Rectal smooth muscle tissue (tissue), 1 donor: ENCODE results near the gene POLR2L.

Experiments
- H3K27ac ChIP-seq: one replicate; pipeline ENCODE4 v1.7.0; 2013; ENCODE audit warnings: low read depth, low read length, inconsistent platforms
- H3K27me3 ChIP-seq: one replicate; pipeline ENCODE4 v1.7.0; 2013; ENCODE audit warnings: low read length; ENCODE audit not compliant: control insufficient read depth, insufficient read depth
- H3K36me3 ChIP-seq: one replicate; pipeline ENCODE4 v1.7.0; 2013; ENCODE audit warnings: low read length; ENCODE audit not compliant: control insufficient read depth, insufficient read depth
- H3K4me1 ChIP-seq: one replicate; pipeline ENCODE4 v1.7.0; 2013; ENCODE audit warnings: low read length; ENCODE audit not compliant: control insufficient read depth, insufficient read depth
- H3K4me3 ChIP-seq: one replicate; pipeline ENCODE4 v1.7.0; 2013; ENCODE audit warnings: low read length
- H3K9ac ChIP-seq: one replicate; pipeline ENCODE4 v1.7.0; 2013; ENCODE audit warnings: low read length

POLR2L gene

GRCh38 chr11:824292-824880 is 17.9 kb downstream of the POLR2L start:
- Histone ChIP-seq H3K27ac (no peak overlapping the region), H3K36me3 (peaks cover 13% of the 10 kb centered on the region), H3K4me3 (no peak overlapping the region), H3K4me1 (peaks cover 13% of the 10 kb centered on the region), H3K9ac (no peak overlapping the region), H3K27me3 (peaks cover 20% of the 10 kb centered on the region)

DNA sequence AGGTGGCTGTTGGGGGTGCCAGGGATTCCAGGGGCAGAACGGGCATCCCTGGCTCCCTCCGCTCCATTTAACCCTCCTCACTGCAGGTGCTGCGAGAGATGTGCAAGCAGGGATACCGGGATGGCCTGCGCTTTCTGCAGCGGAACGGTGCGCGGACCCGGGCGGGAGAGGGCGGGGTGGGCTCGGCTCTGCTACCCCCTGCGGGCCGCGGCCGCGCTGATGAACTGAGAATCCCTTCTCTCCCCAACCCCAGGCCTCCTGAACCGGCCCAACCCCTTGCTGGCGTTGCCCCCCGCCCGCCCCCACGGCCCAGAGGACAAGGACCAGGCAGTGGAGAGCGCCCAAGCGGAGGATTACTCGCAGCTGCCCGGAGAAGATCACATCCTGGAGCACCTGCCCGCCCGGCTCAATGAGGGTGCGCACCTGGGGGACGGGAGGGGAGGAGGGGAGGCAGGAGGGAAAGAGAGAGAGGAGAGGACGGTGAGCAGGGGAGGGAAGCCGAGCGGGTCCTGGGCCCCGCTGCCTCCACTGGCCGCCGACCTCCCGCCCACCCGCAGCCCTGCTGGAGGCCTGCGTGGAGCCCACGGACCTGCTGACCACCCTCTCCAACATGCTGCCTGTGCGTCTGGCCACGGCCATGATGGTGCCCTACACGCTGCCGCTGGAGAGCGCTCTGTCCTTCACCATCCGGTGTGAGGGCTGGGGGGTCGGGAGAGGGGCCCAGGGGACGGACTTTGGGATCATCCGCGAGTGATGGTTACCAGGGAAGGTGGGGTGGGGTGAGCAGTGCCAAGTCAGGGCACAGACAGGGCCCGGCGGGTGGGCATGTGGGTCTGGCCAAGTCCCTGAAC is 18.7 kb downstream of the POLR2L start:
- peaks cover 17% of the 10 kb centered on the region for H3K4me1 ChIP-seq
- H3K9ac ChIP-seq: no peak overlapping the region
- peaks cover 13% of the 10 kb centered on the region for H3K36me3 ChIP-seq
- H3K4me3 ChIP-seq: no peak overlapping the region
- no peak overlapping the region for H3K27ac ChIP-seq
- H3K27me3 ChIP-seq: peaks cover 13% of the 10 kb centered on the region

DNA sequence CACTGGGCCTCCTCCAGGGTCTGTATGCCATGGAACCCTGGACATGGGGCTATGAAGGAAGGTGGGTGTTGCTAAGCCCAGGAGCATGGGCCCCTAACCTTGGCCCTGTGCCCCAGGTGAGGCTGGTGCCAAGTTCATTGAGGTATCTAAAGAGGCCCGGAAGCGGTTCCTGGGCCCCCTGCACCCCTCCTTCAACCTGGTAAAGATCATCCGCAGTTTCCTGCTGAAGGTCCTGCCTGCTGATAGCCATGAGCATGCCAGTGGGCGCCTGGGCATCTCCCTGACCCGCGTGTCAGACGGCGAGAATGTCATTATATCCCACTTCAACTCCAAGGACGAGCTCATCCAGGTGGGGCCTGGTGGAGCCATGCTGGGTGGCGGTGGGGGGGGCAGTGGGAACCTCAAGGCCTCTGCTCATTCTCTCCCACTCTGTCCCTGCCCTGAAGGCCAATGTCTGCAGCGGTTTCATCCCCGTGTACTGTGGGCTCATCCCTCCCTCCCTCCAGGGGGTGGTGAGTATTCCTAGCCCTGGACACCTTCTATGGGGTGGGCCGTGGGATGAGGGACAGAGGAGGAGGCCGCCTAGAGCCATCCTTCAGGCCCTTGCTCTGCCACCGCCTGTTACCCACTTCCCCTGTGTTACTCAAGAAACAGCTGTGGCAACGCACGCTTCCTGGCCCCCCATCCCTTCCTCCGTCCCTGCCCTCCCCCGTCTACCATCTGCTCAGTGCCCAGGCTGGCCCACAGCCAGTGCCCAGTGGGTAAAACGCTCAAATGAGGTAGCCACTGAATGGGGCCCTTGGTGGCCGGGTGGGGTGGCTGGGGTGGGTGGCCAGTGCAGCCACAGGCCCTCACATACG is 20.6 kb downstream of the POLR2L start:
- H3K27me3 ChIP-seq: no peaks in the 10 kb centered on the region
- H3K36me3 ChIP-seq: peaks cover 13% of the 10 kb centered on the region
- no peak overlapping the region for H3K27ac ChIP-seq
- H3K9ac ChIP-seq: no peak overlapping the region
- H3K4me3 ChIP-seq: peak overlapping the region; percentile 85
- peaks cover 18% of the 10 kb centered on the region for H3K4me1 ChIP-seq

- Histone ChIP-seq H3K27ac (peak overlapping the region; percentile 92), H3K4me3 (peak overlapping the region; percentile 85), H3K4me1 (peaks cover 18% of the 10 kb centered on the region), H3K9ac (peak overlapping the region; percentile 77), H3K36me3 (peaks cover 13% of the 10 kb centered on the region), H3K27me3 (no peaks in the 10 kb centered on the region)
Observed at GRCh38 chr11:820655-821511, 21.4 kb downstream of the POLR2L start.

GRCh38 chr11:819943-820649 is 22.2 kb downstream of the POLR2L start:
- Histone ChIP-seq H3K4me1 (peaks cover 18% of the 10 kb centered on the region), H3K4me3 (peak overlapping the region; percentile 85), H3K27me3 (no peaks in the 10 kb centered on the region), H3K9ac (peak overlapping the region; percentile 77), H3K36me3 (peaks cover 12% of the 10 kb centered on the region), H3K27ac (peak overlapping the region; percentile 92)

DNA sequence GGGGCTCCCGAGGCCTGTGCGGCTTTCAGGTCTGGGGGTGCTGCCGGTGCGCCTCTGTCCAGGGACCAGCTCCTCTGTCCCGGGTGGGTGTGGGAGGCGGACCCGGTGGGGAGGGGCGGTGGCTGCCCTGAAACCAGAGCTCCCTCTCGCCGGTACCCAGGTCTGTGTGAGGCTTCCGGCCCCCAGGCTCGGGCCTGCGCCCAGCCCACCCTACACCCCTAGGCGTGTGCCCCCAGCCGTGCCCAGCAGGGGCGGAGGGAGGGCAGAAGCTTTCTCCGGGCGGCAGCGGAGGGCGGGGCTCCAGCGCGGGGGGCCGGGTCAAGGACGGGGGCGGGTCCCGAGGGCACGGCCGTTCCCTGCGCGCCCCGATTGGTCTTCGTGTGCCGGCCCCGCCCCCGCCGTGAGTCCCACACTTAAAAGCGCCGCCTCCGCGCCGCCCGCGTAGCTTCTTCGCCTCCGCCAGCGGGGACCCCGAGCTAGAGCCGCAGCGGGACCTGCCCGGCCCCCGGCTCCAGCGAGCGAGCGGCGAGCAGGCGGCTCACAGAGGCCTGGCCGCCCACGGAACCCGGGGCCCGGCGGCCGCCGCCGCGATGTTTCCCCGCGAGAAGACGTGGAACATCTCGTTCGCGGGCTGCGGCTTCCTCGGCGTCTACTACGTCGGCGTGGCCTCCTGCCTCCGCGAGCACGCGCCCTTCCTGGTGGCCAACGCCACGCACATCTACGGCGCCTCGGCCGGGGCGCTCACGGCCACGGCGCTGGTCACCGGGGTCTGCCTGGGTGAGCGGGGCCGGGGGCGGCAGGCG is 23.0 kb downstream of the POLR2L start:
- Histone ChIP-seq H3K9ac (peak overlapping the region; percentile 77), H3K27ac (peak overlapping the region; percentile 92), H3K27me3 (no peaks in the 10 kb centered on the region), H3K4me1 (peaks cover 18% of the 10 kb centered on the region), H3K4me3 (peak overlapping the region; percentile 85), H3K36me3 (peaks cover 7% of the 10 kb centered on the region)

- Histone ChIP-seq H3K36me3 (peaks cover 5% of the 10 kb centered on the region), H3K4me1 (peaks cover 18% of the 10 kb centered on the region), H3K9ac (peak within 1 kb of the TSS; percentile 77), H3K4me3 (peak within 1 kb of the TSS; percentile 85), H3K27me3 (no peaks in the 10 kb centered on the region), H3K27ac (peak within 1 kb of the TSS; percentile 92)
Observed at GRCh38 chr11:818396-819128, 23.8 kb downstream of the POLR2L start, which contains the start of gene PNPLA2. TSS of gene PNPLA2 (plus strand) at chr11:818914. CDS start at chr11:819719, 805 bp downstream.

DNA sequence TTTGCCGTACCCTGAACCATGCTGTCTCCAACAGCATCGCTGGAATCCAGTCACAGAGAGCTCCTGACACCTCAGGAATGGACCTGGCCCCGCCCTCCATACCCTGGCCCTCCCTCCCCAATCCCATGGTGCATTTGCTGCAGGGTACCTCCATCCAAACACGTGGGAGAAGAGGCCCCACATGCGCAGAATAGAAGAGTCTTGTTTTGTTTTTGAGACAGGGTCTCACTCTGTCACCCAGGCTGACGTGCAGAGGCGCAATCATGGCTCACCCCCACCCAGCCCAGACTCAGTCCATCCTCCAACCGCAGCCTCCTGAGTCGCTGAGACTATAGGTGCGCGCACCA is 25.9 kb downstream of the POLR2L start:
- H3K4me1 ChIP-seq: peaks cover 16% of the 10 kb centered on the region
- H3K9ac ChIP-seq: no peak overlapping the region
- peaks cover 21% of the 10 kb centered on the region for H3K36me3 ChIP-seq
- H3K4me3 ChIP-seq: no peak overlapping the region
- no peaks in the 10 kb centered on the region for H3K27me3 ChIP-seq
- no peak overlapping the region for H3K27ac ChIP-seq

GRCh38 chr11:815675-816432 is 26.5 kb downstream of the POLR2L start:
- Histone ChIP-seq H3K27ac (no peak overlapping the region), H3K4me3 (no peak overlapping the region), H3K27me3 (no peaks in the 10 kb centered on the region), H3K36me3 (peaks cover 23% of the 10 kb centered on the region), H3K4me1 (peaks cover 14% of the 10 kb centered on the region), H3K9ac (no peak overlapping the region)
